Panc1 (cell line): ENCODE data around the gene MCCC1.

ENCODE experiments used
- POLR2AphosphoS5 ChIP-seq: IDR thresholded peaks from 2 replicates; pipeline ENCODE4 v1.6.1; 2012; ENCODE audit warnings: mild to moderate bottlenecking, low read depth, low read length, moderate library complexity
- SIN3A ChIP-seq: IDR thresholded peaks from 2 replicates; pipeline ENCODE4 v1.6.1; 2012; ENCODE audit warnings: low read depth, mild to moderate bottlenecking, low read length, moderate library complexity, borderline replicate concordance; ENCODE audit not compliant: insufficient read depth
- TCF7L2 ChIP-seq: IDR thresholded peaks from 2 replicates; pipeline ENCODE4 v1.6.1; 2011; ENCODE audit warnings: mild to moderate bottlenecking, low read depth, low read length, inconsistent platforms
- TF ChIP-seq, protein P1 (sequence below): fragments of 450-650 bp; IDR thresholded peaks from 2 replicates; pipeline ENCODE4 v1.5.1; 2017; ENCODE audit warnings: mild to moderate bottlenecking

DNA sequence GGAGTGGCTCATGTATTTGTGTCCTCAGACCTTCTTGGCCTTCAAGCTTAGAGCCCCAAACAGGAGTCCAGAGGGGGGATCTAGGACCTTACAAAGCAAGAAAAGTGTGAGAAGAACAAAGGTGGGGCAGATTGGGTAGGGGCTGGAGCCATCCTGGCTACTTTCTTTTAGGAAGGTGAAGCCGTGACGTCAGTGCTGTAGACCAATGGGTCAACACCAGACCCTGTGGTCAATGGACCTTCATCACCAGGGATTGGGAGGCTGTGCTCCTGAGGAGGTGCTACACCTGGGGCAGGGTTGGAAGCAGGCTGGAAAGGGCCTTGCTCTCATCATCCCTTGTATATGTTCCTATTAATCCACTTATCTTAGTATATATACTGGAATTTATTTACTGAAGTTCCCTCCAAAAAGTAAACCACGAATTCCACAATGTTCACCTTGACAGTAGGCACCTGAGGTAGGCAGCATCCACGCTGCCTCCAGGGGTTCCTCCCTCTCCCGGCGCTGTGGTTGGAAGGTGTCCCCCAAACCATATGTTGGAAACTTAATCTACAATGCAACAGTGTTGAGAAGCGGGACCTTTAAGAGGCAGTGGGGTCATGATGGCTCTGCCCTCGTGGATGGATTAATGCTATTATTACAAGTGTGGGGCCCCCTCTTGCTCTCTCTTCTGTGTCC is 21.4 kb upstream of the MCCC1 start:
- TF ChIP-seq, protein P1, sequence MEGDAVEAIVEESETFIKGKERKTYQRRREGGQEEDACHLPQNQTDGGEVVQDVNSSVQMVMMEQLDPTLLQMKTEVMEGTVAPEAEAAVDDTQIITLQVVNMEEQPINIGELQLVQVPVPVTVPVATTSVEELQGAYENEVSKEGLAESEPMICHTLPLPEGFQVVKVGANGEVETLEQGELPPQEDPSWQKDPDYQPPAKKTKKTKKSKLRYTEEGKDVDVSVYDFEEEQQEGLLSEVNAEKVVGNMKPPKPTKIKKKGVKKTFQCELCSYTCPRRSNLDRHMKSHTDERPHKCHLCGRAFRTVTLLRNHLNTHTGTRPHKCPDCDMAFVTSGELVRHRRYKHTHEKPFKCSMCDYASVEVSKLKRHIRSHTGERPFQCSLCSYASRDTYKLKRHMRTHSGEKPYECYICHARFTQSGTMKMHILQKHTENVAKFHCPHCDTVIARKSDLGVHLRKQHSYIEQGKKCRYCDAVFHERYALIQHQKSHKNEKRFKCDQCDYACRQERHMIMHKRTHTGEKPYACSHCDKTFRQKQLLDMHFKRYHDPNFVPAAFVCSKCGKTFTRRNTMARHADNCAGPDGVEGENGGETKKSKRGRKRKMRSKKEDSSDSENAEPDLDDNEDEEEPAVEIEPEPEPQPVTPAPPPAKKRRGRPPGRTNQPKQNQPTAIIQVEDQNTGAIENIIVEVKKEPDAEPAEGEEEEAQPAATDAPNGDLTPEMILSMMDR, result no peak
- TF ChIP-seq POLR2AphosphoS5 (no peak), SIN3A (no peak), TCF7L2 (no peak)
